Stimulated activated CD8-positive, alpha-beta memory T cell treated with anti-CD3 and anti-CD28 coated beads, Interleukin-7, amount 100 ng/mL, for 1 hour (primary cell): ENCODE results near the gene TFF2.
A peak's percentile ranks its signal among the peaks of the same experiment; 100 is the strongest.

Source experiments
- DNase-seq, 2 donors: peaks; one replicate each; pipeline ENCODE4 v3.0.0-alpha.2; 2020; ENCODE audit warnings: low read depth in 2 of 2

The TFF2 gene

DNA sequence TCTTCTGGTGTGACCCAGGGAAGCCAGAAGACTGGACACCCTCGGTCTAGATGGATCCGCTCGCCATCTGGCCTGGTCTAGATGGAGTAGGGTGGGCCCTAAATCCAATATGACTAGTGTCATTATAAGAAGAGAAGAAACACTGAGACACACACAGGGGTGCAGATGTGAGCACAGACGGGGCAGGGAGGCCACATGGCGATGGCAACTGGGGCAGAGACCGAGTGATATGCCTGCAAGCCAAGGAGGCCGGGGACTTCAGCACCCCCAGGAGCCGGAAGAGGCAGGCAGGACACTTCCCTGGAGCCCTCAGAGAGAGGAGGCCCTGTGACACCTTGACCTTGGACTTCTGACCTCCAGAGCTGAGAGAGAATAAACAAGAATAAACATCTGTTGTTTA lies 30.0 kb downstream of the TFF2 start:
- DNase-seq = no peak

DNA sequence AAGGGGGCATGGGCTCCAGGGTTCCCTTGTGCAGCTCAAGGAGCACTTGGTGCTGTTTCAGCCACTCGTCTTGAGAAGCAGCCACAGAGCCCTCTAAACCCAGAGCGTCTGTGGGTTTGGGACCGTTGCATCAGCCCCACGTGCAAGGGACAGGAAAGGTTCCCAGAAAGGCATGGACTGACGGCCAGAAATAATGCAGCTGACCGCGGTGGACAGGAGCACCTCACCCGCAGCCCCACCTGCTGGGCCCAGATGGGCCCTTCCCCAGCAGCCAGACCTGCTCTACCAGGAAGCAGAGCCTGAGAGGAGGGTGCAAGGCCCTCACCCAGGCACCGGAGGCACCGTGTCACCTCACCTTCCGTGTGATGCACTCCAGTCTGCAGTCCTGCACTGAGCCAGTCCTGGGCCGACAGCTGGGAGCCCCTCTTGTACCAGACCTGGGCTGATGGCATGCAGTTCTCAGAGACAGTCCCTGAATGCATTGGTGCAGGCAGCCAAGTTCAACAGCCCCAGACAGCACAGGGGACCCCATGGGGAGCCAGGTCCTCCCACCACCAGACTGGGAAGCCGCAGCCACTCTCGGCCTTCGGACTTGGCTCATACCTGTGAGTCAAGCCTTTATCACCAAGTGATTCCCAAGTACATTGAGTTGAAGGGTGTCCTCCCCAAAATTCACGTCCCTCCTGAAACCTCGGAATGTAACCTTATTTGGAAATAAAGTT lies 30.8 kb downstream of the TFF2 start:
- DNase-seq = no peak

DNA sequence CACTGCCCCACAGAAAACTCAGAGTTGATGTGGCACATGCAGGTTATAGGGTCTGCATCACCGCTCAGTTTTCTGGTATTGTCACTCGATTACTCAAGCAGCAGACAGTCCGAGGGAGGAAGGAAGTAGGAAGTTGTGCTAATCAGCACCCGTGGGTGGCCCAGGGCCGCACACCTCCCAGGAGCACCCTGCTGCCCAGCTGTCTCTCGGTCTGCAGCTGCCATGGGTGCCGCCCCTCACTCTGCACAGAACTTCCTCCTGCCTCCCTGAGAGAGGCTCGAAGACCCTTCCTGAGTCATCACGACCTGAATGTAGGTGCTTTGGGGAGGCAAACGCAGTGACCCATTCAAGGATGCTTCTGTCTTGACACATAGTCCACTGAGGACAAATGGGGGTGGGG lies 31.4 kb downstream of the TFF2 start:
- DNase-seq = no peak

DNA sequence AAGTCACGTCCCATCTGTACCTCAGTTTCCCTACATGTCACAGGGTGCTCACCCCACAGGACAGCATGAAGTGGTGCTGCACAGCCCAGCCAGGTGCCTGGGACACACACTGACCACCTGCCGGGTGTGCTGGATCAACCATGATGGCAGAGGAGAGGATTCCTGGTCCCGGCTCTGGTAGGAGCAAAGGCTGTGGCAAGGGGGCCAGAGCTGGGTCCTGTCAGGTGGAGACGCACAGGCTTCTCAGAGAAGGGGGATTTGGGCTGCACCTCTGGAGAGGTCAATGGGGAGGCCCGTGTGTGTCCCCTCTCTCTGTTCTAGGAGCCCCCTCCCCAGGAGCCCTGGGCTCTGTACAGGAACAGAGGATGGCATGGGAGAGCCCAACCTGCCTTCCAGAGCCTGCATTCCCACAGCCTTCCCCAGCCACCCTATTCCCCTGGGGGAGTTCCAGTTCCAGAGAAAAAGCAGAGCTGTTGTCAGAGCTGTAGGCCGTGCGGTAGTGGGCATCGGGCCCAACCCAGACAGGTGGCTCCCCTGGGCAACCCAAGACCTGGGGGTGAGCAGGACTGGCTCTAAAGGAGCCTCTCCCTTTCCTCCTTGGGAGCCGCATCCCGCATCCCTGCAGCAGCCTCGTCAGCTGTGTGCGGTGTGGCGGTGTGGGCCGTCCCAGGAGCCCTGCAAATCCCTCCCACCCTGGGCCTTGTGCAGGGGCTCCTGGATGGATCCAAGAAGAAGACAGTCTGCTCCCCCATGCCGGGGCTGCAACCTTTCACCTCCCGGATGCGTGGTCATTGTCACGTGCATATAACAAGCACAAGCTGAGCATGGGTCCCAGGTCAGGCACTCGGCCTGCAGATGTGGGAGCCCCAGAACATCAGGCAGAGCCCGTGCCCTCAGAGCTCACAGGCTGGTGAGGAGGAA lies 32.7 kb downstream of the TFF2 start:
- no peak for DNase-seq

DNA sequence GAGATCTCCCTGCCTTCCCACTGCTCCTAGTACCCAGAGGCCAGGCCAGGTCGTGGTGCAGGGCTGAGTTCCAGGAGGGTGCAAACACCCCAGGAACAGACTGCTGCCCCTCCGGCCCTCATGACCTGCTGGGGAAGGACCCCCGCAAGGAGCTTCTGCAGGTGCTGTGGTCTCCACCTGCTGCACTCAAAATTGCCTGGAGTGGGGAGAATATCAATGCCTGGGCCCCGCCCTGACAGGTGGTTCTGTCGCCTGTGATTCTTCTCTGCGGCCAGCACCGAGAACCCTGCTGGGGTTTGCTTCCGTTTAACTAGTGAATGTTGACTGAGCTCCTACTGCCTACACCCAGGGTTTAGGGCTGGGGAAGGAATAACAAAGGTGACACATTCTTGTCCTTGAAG lies 33.5 kb downstream of the TFF2 start:
- DNase-seq = no peak

DNA sequence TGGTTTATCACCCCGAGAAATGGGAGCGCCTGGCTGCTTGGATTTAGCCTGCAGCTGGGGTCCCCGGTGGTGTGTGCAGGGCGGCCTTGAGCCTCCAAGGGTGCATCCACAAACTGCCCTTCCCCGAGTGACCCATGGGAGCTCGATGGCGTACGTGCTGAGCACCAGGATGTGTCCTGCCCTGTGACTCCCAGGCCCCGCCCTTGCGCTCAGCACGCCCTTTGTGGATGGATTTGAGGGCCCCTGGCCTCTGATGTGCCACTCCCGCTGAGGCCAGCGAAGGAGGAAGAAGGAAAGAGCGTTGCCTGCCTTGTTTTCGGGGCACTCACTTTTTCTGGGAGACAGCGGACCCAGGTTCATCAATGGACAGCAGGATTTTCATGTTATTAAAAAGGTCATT lies 33.9 kb downstream of the TFF2 start:
- DNase-seq = no peak

DNA sequence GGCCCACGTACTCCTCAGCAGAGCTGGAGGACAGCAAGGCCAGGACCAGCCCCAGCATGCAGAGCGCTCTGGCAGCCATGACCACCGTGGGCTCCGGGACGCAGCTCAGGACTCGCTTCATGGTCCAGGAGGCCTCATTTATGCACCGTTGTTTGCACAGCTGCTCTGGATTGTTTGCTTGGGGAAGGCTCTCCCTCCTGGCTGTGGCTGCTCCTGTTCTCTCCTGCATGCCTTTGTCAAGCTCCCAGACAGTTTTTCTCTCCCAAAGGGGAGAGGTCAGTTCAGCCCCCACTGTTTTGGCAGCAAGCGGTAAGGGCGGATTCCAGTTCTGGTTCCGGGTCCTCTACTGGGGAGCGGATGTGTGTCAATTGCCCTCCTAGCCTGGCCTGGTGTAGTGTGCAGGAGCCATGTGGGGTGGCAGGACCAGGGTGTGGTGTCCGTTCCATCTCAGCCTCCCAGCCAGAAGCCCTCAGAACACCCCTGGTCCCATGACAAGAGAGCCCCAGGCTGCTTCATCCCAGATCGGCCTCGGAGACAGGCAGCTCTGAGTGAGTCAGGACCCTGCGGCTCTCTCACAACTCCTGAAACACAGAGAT lies 35.4 kb downstream of the TFF2 start, which contains the start of gene TFF3:
TFF3 (minus strand) TSS at position 114 of the 596 bp plus-strand sequence; CDS start at position 79, 35 bp downstream.
- no peak for DNase-seq

DNA sequence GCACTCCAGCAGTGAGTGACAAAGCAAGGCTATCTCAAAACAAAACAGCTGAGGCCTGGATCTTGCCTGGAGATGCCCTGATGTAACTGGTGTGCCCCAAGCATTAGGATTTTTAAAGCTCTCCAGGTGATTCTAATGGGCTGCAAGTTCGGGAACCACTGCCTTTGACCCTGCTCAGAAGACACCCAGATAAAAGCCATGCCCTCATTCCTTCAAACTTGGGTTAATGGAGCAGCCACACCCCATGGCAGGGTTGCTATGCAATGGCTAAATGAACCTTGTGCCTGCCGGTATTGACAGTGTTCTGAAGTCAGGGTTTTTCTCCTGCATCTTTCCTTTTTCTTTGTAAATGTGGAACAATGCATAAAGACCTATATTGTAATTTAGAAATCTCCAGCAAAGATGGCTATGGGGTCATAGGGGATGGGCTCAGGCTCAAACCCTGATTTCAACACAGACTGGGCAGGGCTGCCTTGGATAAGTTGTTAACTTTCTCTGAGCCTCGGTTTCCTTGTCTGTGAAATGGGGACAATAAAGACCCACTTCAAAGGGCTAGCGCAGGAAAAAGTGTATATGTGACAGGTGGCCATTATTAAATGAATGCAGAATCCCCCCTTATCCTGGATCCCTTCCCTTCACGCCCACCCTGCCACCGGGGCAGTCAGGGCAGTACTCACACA lies 36.0 kb downstream of the TFF2 start:
- DNase-seq = no peak

DNA sequence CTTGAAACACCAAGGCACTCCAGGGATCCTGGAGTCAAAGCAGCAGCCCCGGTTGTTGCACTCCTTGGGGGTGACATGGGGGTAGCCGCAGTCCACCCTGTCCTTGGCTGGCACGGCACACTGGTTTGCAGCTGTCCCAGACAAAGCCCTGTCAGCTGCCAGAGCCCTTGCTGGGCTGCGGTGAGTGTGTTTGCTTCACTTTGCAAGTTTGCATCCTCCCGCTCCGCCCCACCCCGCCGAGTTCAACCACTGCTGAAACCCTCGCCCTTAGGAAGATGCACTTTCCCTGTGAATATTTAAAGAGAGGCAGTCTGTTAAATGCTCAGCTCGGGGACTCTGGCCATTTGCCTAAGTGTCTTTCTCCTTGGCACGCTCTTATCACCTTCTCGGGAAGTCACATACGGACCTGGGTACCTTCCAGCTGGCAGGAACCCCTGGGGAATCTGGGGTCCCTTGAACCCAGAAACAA lies 37.3 kb downstream of the TFF2 start:
- no peak for DNase-seq

DNA sequence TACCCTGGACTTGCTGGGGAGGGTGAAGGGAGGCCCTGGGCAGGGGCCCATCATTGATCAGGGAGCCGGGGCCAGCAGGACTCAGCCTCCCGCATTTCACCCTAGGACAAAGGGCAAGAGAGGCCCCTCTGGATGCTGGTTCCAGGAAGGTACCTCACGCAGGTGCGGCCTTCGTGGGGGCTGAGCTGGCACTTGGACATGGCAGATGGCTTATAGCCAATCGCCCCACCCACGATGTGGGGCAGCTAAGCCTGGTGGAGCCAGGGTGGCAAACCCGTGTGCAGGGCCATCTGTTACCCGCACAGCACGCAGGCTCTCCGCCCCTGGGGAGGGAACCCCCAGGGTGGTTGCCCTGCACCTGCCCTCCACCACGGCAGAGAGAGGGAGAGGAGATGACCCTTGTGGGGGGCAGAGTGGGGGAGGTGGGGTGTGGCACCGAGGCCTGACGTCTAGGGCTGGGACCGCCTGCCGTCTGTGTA lies 38.1 kb downstream of the TFF2 start:
- DNase-seq = no peak

DNA sequence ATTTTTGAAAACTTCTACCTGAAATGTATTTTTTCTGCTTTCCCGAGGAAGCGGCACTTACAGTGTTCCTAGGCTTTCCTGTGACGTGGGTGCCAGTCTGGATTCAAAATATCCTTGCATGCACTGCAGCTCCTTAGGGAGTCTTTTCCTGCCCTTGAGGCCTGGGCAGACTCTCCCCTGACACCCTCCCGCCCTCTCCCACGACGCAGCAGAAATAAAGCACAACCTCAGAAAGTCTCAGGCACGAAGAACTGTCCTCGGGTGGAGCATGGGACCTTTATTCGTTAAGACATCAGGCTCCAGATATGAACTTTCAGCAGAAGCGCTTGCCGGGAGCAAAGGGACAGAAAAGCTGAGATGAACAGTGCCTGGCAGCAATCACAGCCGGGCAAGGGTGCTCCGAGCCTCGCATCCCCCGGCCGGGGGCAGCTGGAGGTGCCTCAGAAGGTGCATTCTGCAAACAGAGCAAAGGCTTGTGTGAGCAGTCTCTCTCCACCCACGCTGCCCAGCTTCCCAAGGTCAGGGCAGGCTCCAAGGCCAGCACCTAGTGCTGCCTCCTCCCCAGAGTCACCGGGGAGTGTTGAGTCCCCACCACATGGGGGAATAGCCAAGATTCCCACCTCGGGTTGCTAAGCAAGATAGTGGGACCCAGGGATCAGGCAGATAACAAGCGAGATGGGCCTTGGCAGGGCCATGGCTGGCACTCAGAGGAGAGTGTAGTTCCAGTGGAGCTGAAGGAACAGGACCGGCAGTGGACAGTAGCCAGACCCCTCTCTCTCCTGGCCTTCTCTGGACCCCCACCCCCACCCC lies 38.8 kb downstream of the TFF2 start:
- DNase-seq = no peak

DNA sequence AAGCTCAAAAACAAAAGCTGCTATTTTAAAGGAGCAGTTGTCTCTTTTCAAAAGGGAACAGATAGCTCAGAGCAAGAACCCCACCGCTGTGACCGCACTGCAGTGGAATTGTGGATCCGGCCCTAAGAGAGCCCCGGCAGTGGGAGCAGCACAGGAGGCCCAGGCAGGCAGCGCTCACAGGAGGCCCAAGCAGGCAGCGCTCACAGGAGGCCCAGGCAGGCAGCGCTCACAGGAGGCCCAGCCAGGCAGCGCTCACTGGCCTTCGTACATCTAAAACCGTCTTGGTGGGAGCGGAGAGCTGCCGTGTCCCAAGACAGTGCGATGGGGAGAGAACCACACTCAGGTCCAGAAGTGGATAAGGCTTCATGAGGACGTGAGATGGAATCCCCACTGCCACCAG lies 39.6 kb downstream of the TFF2 start:
- DNase-seq = no peak

DNA sequence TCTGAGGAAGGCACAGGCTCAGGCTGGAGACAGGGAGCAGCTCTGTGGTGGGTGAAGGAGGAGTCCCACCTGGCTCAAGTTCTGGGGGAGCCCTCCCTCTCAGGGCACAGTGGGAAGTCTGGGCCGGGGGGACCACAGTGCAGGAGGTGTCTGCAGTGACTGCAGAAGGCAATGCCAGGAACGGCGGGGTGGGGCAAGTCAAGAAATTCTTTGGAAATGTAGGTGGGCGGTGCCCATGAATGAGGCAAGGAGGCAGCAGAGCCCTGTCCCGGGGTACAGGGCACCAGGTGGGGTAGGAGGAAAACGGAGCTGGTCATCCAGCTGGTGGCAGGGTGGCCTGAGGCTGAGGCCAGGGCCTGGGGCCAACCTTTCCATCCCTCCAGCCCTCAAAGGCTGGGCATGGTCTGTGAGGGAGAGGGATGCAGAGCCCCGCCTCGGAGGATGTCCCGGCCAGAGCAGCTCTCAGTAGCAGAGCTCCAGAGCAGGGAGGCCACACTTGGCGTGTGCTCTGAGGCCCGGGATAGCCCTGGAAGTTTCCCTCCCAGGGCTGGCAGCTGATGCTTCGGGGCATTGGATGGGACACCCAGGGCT lies 40.3 kb downstream of the TFF2 start:
- no peak for DNase-seq

DNA sequence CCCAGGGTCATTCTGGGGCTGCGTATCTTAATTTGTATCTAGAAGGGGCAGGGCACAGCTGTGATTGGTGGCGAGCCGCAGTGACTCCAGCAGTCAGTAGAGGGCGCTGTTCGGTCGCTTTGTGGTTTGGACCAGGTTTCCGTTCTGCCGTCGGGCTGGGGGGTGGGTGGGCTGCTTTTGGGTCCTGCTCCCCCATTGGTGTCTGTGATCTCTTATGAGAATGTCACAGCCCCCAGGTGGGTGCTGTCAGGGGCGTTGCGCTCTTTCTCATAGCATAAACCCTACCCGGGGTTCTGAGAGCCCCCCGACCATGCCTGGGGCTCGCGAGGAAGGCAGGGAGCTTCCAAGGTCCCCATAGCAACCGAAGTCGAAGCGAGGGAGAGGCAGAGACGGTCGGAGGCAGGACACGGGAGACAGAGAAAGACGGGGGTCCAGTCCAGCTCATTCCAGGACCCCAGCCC lies 41.0 kb downstream of the TFF2 start:
- DNase-seq = peak; percentile 36 to 52

DNA sequence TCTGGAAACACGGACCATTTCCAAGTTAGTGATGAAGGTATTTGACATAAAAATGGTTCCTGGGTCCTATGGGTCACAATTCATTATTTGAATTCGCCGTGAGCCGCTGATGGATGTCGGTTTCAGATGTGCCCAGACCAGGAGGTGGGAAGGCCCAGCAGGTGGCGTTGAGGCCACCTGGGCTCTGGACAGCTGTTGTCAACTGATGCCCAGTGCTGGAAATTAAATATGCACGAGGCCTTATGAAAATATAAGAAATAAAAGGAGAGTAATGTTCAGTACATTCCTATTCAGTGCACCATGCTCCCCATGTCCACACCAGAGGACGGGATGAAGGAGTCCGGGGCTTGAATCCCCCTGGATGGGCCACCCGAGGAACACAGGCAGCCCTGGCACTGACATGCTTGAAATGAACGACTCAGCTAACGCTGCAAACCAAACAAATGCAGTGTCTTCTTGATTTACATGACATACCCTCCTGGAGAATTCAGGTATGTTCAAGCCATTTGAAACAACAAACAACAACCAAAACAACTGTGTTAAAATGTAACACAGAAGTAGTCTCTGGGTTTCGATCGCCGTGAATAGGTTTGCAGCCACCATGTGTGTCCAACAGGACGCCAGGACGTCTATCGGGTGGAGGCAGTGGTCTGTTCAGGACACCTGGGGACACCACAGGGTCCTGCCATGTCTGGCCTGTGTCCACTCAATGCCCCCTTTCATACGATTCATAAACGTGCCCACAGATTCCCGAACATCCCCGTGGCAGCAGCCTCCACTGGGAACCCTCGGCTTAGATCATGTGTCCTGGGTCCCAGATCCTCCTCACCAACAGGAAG lies 41.7 kb downstream of the TFF2 start:
- no peak for DNase-seq

DNA sequence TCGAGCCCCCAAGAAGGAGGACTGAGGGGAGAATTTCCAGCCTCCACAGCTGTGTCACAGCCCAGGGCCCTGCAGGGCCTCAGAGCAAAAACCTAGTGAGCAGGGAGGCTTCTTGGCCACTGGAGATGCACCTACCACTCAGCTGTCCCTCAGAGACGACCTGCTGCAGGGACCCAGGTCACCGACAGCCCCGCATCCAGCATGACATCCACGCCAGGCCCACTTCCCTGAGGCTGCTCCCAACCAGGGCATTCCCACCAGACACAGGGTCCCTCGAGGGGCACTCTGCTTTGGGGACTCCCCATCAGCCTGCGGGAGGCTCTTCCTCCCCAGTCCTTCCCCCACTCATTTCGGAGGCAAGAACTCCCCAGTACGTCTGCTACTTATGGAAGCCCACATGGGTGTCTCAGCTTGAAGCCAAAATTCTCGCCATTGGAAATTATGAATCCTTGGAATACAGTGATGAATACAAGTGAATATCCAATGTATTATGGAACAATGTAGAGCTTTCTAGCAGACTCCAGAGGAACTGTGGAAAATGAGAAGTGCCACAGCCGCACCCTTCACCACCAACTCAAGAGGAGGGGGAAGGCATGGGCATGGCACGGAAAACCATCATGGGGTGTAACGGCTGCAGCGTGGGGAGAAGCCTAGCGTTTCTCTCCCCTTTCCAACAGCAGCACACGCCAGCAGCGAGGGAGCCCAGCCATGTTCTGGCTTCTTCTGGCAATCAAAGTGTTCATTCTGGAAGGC lies 42.5 kb downstream of the TFF2 start:
- DNase-seq = no peak

DNA sequence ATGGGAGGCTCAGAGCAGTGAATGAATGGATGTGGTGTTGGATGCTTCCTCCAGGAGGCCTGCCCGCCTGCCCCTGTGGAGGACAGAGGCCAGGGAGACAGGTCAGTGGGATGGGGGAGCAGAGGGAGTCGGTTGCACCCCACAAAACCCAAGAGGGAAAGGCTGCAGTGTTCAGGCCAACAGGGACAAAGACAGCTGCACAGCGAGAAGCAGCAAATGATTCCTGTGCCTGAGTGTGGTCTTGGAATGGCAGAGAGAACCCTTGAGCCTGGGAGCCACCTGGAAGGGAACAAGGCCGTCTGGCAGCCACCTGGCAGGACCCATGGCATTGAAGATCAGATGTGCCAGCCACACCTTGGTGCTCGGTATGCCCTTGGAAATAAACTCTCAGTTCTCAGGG lies 43.7 kb downstream of the TFF2 start:
- no peak for DNase-seq

DNA sequence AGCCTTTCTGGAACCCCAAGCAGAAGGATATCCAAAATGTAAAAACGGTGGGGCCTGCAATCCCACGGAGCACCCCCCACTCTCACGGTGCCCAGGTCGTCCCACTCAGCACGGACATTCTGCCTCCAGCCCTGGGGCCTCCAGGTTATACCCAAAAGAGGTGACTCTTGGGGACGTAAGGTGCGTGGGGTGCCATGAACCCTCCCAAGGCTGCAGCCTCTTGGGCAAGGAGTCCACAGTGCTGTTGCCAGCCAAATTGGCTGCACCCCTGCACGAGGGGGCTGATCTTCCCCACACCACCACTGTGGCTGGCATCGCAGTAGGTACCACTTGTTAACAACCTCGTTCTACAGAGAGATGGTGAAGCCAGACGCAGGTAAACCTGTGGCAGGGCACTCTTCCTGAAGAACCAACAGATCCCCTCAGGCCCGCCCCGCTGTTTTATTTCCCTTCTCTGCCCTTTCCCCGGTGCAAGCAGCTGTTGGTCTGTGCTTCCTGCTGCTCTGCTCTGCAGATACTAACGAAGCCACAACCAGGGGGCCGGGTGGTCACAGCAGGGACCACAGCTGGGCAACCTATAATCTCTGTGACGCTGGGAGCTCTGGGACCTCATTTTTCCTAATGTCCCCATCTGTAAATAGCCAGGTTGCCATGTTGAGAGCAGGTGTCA lies 44.3 kb downstream of the TFF2 start:
- no peak for DNase-seq
